Measurements from ENCODE around the gene PCDHB14. TPM values are rescaled to one million over a fixed set of nuclear protein-coding genes. Genes with fewer than 3 reads are reported as not detected.

Gene PCDHB14
- total RNA-seq, 1 experiment from 2014 or later: 2.4 TPM

DNA sequence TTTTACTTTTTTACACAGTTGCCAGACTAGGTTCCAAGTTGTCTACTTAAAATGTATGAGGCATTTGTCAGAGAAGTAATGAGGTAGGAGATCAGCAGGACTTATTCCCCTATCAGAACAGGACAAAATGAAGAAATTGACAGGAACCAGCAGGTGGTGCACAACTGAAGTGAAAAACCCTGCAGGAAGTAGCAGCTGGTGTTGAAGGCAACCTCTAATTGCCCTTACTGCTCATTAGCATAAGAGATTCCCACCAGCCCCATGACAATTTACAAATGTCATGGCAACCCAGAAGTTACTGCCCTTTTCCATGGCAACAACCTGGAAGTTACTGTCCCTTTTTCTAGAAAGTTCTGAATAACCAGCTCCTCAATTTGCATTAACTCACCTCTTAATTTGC is 27.4 kb downstream of the PCDHB14 start:
- TF ChIP-seq, protein P1, sequence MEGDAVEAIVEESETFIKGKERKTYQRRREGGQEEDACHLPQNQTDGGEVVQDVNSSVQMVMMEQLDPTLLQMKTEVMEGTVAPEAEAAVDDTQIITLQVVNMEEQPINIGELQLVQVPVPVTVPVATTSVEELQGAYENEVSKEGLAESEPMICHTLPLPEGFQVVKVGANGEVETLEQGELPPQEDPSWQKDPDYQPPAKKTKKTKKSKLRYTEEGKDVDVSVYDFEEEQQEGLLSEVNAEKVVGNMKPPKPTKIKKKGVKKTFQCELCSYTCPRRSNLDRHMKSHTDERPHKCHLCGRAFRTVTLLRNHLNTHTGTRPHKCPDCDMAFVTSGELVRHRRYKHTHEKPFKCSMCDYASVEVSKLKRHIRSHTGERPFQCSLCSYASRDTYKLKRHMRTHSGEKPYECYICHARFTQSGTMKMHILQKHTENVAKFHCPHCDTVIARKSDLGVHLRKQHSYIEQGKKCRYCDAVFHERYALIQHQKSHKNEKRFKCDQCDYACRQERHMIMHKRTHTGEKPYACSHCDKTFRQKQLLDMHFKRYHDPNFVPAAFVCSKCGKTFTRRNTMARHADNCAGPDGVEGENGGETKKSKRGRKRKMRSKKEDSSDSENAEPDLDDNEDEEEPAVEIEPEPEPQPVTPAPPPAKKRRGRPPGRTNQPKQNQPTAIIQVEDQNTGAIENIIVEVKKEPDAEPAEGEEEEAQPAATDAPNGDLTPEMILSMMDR (conservative IDR thresholded peaks at IDR 0.05): no peak
- Histone ChIP-seq H3K56ac (ENCODE audit: insufficient read length, low read depth, low read length) (no peak overlapping the region), H4K20me1 (ENCODE audit: control insufficient read depth, insufficient read depth, insufficient read length) (no peaks in the 10 kb centered on the region), H2AK5ac (ENCODE audit: insufficient read length, low read length) (no peak overlapping the region), H3K4ac (ENCODE audit: low read depth, low read length) (no peak overlapping the region), H3K79me1 (ENCODE audit: insufficient read depth, low read depth, low read length, poor library complexity, severe bottlenecking) (no peaks in the 10 kb centered on the region), H3K14ac (ENCODE audit: insufficient read depth, low read length) (no peak overlapping the region), H2BK12ac (ENCODE audit: insufficient read length, low read depth, low read length) (no peak overlapping the region), H3K79me2 (ENCODE audit: insufficient read depth, low read length) (no peaks in the 10 kb centered on the region), H2BK120ac (ENCODE audit: low read depth, low read length, poor library complexity, severe bottlenecking) (no peak overlapping the region), H3K23me2 (ENCODE audit: insufficient read length, low read depth, low read length, poor library complexity, severe bottlenecking) (peaks cover under 1% of the 10 kb centered on the region), H4K5ac (ENCODE audit: insufficient read length, low read depth, low read length) (no peak overlapping the region), H2AFZ (ENCODE audit: low read length) (no peak overlapping the region), H3K18ac (ENCODE audit: insufficient read length, low read depth, low read length) (no peak overlapping the region), H2BK20ac (ENCODE audit: low read depth, low read length, poor library complexity, severe bottlenecking) (no peak overlapping the region), H3K4me2 (ENCODE audit: insufficient read depth, insufficient read length, low read length) (no peak overlapping the region), H3K23ac (ENCODE audit: insufficient read length, low read depth, low read length) (no peak overlapping the region), H4K8ac (replicated peaks; ENCODE audit: insufficient read length, low read depth, low read length) (no peak overlapping the region), H3K9me3 (ENCODE audit: control insufficient read depth, low read depth, low read length) (peaks cover 26% of the 10 kb centered on the region), H2BK5ac (ENCODE audit: insufficient read length, low read length) (no peak overlapping the region), H3T11ph (ENCODE audit: low read length) (no peak overlapping the region), H2BK15ac (ENCODE audit: low read depth, low read length) (no peak overlapping the region), H3K27me3 (ENCODE audit: insufficient read depth, low read length) (no peaks in the 10 kb centered on the region), H4K91ac (ENCODE audit: insufficient read length, low read depth, low read length) (no peak overlapping the region), H3K9ac (ENCODE audit: extremely low read depth, insufficient read length, low read length) (no peak overlapping the region), H3K4me1 (ENCODE audit: insufficient read depth, low read length) (no peaks in the 10 kb centered on the region), H3K27ac (ENCODE audit: insufficient read length, low read depth, low read length) (no peak overlapping the region)
- H3K4me3 Mint-ChIP-seq: no peak overlapping the region
- H3K4me1 Mint-ChIP-seq: peaks cover 0 to 8% of the 10 kb centered on the region in 2 experiments; a peak in 2 of 4 replicates
- H3K9me3 Mint-ChIP-seq: peaks cover 66 to 77% of the 10 kb centered on the region in 2 experiments
- peaks cover 17 to 63% (median 44%) of the 10 kb centered on the region in 3 experiments for H3K36me3 Mint-ChIP-seq (ENCODE audit: insufficient read depth in 1 of 3, low read depth in 3 of 3)
- H3K27ac Mint-ChIP-seq: no peak overlapping the region
- DNase-seq: no peak
- no peaks in the 10 kb centered on the region for H3K27me3 Mint-ChIP-seq (ENCODE audit: low read depth)
